Measurements from ENCODE around the gene SLC6A3. TPM values are rescaled to one million over a fixed set of nuclear protein-coding genes. Genes with fewer than 3 reads are reported as not detected.

The SLC6A3 gene
- total and polyA plus RNA-seq, 2 donors (not counting 3 experiments of a cell fraction or from before 2014, with no cell fraction given), result not detected

DNA sequence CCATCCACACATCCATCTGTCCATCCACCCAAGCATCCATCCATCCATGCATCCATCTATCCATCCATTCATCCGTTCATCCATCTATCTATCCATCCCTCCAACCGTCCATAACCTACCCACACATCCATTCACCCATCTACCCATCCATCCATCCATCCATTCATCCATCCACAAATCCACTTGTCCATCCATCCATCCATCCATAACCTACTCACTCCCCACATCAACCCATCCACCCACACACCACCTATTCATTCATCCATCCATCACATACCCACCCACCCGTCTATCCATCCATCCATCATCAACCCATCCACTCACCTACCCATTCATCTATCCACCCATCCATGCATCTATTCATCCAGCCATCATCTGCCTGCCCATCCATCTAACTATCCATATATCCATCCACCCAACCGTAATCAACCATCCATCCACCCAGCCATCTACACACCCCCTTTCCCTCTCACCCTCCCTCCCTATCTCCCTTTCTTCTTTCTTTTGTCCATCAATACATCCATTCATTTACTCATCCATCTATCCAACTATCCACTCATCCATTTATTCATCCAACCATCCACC, 56.8 kb downstream of the SLC6A3 start:
- no peaks in the 10 kb centered on the region for H3K9me3 ChIP-seq (replicated peaks; ENCODE audit: control insufficient read depth, insufficient read depth, low read length)
- no peaks in the 10 kb centered on the region for H3K9me1 ChIP-seq (replicated peaks; ENCODE audit: control insufficient read depth, extremely low read depth, insufficient read depth, low read length)
- H3K27ac ChIP-seq (ENCODE audit: insufficient read depth, low read depth, low read length), result no peak overlapping the region
- TF ChIP-seq JUN (IDR thresholded peaks at IDR 0.05; ENCODE audit: borderline replicate concordance, insufficient read depth, insufficient read length, low read depth) (no peak), CTCF (IDR thresholded peaks at IDR 0.05; ENCODE audit: extremely low read depth in 1 of 2, insufficient read depth in 1 of 2, low read depth in 1 of 2, low read length in 2 of 2) (no peak), POLR2A (IDR thresholded peaks at IDR 0.05; ENCODE audit: low read depth, low read length) (no peak), MAX (IDR thresholded peaks at IDR 0.05; ENCODE audit: insufficient read depth, insufficient read length) (no peak), FOS (IDR thresholded peaks at IDR 0.05; ENCODE audit: borderline replicate concordance, insufficient read depth, low read length) (no peak), GATA2 (IDR thresholded peaks at IDR 0.05; ENCODE audit: insufficient read depth, insufficient read length, low read depth, low read length) (no peak), POLR2AphosphoS5 (IDR thresholded peaks at IDR 0.05; ENCODE audit: insufficient read depth, low read depth, low read length) (no peak), EZH2 (IDR thresholded peaks at IDR 0.05; ENCODE audit: borderline replicate concordance, low read depth, low read length, severe bottlenecking) (no peak), MYC (IDR thresholded peaks at IDR 0.05; ENCODE audit: low read depth, low read length) (no peak)
- H3K36me3 ChIP-seq (ENCODE audit: control insufficient read depth in 2 of 2, extremely low read depth in 1 of 2, insufficient read depth in 2 of 2, low read length in 2 of 2), result no peaks in the 10 kb centered on the region
- POLR2A ChIA-PET, result no interaction called here
- dilution Hi-C loops (cut with MboI; ENCODE audit: extremely low pct_ligation_motif_present, low sequenced_read_pairs) (no loop called here), intact Hi-C loops (cut with micrococcal nuclease) (no loop called here)
- no peaks in the 10 kb centered on the region for H4K20me1 ChIP-seq (replicated peaks; ENCODE audit: control insufficient read depth, extremely low read depth, insufficient read depth, low read length)
- H3K4me2 ChIP-seq (ENCODE audit: insufficient read depth, low read length), result no peak overlapping the region
- H2AFZ ChIP-seq (ENCODE audit: low read depth, low read length), result no peak overlapping the region
- no peak overlapping the region for H3K9ac ChIP-seq (replicated peaks; ENCODE audit: extremely low read depth, insufficient read depth, low read length)
- BruUV-seq (replicated peaks), result no TSS peak
- no peaks in the 10 kb centered on the region for H3K79me2 ChIP-seq (ENCODE audit: control insufficient read depth, insufficient read depth, low read length)
- CTCF ChIA-PET, result no interaction called here
- peaks cover 0 to 11% of the 10 kb centered on the region in 2 experiments for H3K27me3 ChIP-seq (ENCODE audit: control insufficient read depth in 2 of 2, insufficient read depth in 2 of 2, low read length in 2 of 2)
- no peak for FAIRE-seq
- DNase-seq (ENCODE audit: low read depth, low spot score), result no peak
- H3K4me3 ChIP-seq (replicated peaks in 1 of 3; ENCODE audit: insufficient read depth in 1 of 3, low read depth in 1 of 3, low read length in 3 of 3), result no peak overlapping the region
- H3K4me1 ChIP-seq (ENCODE audit: control insufficient read depth, extremely low read depth, insufficient read depth, low read length), result peaks cover 3% of the 10 kb centered on the region
